ENCODE data around the gene ATAD3A.
"Not testable (repeated sequence)": the region's sequence is repeated elsewhere in the genome, so short reads cannot be mapped to it uniquely, and the experiment has no call there.

ATAD3A gene

DNA sequence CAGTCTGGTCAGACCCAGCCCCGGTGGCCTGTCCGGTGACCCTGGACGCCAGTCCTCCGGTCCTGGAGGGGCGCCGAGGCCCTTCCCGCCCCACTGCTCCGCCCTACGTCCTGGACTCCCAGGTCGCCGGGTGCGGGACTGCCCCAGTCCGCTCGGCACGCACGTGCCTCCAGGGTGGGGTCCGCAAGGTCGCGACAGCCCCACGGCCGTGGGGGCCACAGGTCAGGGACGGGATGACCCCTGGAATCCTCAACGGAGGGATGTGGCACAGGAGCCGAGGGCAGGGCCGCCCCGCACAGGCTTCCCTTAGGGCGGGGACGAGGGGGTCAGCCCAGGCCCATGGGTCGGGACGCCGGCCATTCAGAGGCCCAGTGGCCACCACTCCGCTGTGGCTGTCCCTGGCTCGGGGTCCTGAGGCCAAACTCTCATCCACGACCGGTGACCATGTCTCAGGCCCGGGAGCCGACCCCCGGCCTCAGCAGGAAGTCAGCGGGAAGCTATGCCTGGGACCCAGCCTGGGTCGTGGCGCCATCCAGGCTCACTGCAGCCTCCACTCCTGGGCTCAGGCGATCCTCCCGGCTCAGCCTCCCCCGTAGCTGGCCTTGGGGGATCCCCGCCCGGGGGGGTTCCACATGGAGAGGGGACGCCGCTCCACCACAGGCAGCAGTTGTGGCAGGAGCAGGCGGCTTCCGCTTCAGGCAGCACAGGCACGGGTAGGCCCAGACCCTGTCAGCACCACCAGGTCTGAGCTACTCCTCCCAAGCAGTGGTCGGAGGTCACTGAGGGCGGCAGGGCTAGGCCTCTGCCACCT is 29.1 kb downstream of the ATAD3A start:
- DNase-seq: no peak

GRCh38 chr1:1541956-1542765 is 30.2 kb downstream of the ATAD3A start:
- DNase-seq: no peak

- no peak for DNase-seq
Measured at GRCh38 chr1:1542766-1543705, 31.1 kb downstream of the ATAD3A start.

- no peak for DNase-seq
Measured at GRCh38 chr1:1543706-1544099, 31.7 kb downstream of the ATAD3A start.

DNA sequence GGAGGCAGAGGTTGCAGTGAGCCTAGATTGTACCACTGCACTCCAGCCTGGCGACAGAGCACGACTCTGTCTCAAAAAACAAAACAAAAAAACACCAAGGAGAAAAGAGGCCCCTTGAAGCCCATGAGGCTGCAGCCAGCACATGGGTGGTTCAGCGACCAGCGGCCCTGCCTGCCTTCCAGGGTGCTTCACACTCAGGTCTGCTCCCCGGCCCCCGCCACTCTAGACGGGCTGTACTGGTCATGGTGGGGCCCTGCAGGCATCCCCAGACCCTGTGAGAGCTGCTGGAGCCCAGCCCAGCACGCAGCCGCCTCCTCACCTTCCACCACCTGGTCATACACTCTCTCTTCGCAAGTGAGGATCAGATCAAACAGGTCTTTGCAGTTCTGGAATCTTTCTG is 32.6 kb downstream of the ATAD3A start:
- DNase-seq: no peak

- no peak for DNase-seq
Measured at GRCh38 chr1:1545946-1546737, 34.2 kb downstream of the ATAD3A start.

DNA sequence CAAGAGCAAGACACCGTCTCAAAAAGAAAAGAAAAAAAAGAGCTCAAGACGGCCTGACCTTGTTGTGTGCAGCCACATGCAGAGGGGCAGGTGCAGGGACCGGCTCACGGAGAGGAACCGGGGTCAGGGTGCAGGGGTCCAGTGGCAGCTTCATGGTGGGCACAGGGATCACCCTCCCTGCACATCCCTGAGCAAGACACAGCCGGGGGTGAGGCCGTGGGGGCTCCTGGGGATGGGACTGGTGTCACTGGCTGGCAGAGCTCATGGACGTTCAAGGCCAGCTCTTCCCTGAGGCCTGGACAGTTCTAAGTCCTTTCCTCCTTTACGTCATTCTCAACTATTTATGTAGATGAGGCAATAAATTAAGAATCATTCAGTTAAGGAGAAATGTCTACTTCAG is 35.0 kb downstream of the ATAD3A start:
- DNase-seq: no peak

GRCh38 chr1:1547476-1547875 is 35.5 kb downstream of the ATAD3A start:
- no peak for DNase-seq

- no peak for DNase-seq
Measured at GRCh38 chr1:1548591-1548990, 36.6 kb downstream of the ATAD3A start.

DNA sequence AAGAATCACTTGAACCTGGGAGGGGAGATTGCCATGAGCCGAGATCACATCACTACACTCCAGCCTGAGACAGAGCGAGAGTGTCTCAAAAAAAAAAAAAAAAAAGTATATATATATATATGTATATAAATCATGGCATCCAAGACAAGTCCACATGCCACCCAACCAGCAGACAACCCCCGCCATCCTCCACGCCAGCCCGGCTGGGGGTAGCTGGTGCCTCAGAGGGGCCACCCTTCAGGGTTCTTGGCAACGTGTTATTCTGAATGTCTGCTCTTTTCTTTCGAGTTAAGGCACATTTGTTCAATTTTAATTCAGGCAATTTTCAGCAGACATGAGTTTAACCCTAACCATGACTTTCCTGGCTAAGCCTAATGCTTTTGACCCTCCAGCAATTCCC is 38.1 kb downstream of the ATAD3A start:
- no peak for DNase-seq

- DNase-seq: no peak
Measured at GRCh38 chr1:1550591-1551432, 38.9 kb downstream of the ATAD3A start.

DNA sequence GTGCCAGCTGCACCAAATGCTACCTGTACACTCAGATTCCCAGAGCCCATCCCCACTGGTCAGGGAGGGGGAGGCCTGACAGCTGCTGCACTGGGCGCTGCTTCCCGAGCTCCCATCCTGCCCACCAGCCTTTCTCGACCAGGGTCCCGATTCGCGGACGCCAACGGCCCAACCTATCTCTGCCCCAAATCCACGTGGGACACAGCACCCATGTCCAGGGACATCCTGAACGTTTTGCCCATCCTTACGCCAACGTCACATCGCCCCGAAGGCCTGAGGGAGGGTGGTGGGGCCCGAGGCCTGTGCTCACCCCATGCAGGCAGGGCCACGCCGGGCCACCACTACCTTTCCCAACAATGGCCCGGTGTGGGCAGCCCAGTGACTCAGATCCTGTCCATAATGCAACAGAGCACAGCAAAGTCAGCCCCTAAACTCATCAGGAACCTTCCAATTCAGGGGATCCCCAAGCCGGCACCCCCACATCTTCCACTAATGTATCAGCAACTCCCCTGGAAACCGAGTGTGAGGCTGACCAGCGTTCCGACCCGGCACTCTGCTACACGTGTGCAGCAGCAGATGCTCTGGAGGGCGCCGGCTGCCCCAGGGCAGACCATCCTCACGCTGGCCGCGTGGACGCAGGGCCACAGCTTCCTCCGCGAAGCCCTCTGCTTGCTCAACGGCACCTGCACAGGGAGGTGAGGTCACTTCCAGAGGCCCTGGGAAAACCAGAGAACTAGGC is 39.7 kb downstream of the ATAD3A start:
- DNase-seq: no peak

DNA sequence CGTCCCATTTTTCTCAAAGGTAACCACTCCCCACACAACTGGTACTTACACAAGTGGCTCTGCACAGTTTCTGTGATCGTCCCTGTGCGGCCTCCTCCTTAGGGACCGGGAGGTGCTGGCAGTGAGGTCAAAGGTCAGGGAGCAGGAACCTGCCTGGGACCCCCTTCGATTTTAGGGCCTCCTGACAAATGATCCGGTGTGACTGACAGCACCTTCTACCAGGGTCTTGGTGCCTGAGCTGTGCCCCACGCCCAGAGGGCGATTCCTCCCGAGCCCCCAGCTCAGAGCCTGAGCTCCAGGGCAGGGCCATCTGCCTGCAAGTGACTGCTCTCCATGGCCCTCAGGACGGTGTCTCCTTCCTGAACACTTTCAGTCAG is 40.3 kb downstream of the ATAD3A start:
- DNase-seq: no peak

- DNase-seq: no peak
Measured at GRCh38 chr1:1553821-1554494, 42.0 kb downstream of the ATAD3A start.

- no peak for DNase-seq
Measured at GRCh38 chr1:1554550-1554925, 42.6 kb downstream of the ATAD3A start.

- DNase-seq: no peak
Measured at GRCh38 chr1:1554926-1555915, 43.3 kb downstream of the ATAD3A start.

DNA sequence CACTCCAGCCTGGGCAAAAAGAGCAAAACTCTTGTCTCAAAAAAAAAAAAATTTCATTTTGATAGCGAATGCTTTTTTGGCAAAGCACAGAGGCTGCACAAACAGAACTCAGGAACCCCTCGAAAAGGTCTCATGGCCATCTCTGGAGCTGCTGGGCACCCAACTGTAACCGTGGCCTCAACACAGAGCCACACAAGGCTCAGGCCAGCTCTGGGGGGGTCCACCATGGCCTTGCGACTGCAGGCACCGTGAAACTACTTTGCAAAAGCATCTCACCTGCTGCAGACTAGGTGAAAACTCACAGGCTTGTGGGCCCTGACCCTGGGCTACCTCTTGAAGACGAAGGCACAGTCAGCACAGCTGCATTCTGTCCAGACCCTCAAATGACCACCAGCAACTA is 44.5 kb downstream of the ATAD3A start:
- no peak for DNase-seq

GRCh38 chr1:1556961-1557360 is 45.0 kb downstream of the ATAD3A start:
- DNase-seq: not testable (repeated sequence)

GRCh38 chr1:1557688-1558087 is 45.7 kb downstream of the ATAD3A start:
- not testable (repeated sequence) for DNase-seq

All from NCI-H1436 treated with DMSO at 0.1 percent for 48 hours (cell line).